NCI-H146 treated with DMSO at 0.1 percent for 48 hours (cell line): ENCODE measurements around the gene CARD8.
"Not testable (repeated sequence)": the region's sequence is repeated elsewhere in the genome, so short reads cannot be mapped to it uniquely, and the experiment has no call there.

Experiments used
- DNase-seq: peaks from one replicate; lab custom pipeline; 2025; ENCODE audit not compliant: unreplicated experiment; lab: John Stamatoyannopoulos, UW

The CARD8 gene

DNA sequence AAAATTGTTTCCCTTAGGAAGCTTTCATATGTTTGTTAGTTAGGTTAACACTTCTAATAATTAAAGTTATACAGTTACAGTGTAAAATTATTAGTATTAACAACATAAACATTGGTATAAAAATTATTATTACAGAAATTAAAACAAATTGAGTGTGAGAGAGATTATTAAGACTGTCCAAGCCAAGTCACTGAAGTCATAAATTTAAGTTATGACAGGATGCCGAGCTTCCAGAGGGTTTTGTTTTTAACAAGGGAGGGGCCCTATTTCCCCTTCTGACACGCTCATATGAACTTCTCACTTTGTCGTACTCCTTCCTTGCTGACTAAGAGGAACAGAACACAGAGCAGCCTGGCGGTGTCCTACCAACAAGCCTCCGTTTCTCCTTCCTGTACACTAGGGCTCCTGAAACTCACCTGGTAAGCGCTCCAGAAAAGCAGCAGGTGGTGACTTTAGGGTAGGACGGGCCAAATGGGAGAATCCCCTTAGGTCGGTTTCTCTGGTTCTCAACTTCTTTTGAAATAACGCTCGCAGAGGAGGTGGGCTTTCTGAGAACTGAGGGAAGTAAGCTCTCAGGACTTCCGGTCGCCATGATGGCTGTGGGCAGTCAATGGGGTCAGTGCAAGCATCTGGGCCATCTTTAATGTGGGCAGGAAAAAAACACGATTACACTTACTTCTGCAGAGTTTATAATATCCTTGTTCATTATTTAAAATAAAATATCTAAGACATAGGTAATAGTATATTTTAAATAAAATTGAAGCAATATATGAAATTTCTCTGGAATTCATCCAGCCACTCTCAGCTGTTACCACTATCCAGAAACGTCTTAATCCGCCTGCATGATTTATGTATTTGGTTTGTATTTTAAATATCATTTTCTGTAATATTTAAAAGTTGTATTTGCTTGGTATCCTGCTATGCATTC is at the start of gene CARD8:
TSS of gene CARD8 (minus strand) at position 537 of the 928 bp plus-strand sequence. CDS start 14,892 bp downstream, outside the sequence.
- peak; percentile 96 for DNase-seq

- no peak for DNase-seq
Observed at GRCh38 chr19:48303866-48304265, 48.2 kb upstream of the CARD8 start.

DNA sequence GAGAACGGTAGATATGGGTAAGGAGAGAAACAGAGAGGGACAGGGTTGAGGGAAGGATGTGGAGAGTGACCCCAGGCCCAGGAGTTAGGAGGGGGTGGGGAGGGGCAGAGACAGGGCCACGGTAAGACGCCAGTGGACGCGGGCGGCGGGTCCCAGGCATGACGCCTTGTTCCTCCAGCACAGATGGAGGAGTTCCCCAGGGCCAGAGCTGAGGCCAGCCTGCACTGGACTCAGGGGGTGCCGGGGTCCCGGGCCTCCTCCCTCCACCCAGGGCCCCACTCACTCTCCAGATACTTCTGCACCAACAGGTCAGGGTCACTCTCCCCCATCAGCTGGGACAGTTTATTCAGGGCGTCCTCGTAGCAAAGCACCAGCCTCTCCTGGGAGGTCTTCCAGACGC is 47.7 kb upstream of the CARD8 start:
- no peak for DNase-seq

GRCh38 chr19:48302600-48302959 is 46.9 kb upstream of the CARD8 start:
- no peak for DNase-seq

- DNase-seq: no peak
Observed at GRCh38 chr19:48301886-48302599, 46.3 kb upstream of the CARD8 start.

DNA sequence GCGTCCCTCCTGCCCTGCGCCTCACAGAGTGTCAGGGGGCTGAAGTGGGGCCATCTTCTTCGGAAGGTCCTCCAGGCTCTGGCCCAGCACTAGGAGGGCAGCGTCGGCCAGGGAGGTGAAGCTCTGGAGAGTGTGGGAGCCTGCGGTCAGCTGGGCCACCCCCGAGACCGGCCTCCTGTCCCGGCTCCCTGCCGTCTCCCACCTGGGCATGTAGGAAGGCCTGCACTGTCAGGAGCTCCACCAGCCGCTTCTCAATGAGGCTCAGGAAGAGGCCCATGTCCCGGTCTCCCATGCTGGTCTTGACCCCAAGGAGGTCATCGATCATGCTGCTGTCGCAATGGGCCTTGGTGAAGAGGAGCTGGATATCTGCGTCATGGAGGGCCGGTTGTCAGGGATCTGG is 42.3 kb upstream of the CARD8 start:
- no peak for DNase-seq

DNA sequence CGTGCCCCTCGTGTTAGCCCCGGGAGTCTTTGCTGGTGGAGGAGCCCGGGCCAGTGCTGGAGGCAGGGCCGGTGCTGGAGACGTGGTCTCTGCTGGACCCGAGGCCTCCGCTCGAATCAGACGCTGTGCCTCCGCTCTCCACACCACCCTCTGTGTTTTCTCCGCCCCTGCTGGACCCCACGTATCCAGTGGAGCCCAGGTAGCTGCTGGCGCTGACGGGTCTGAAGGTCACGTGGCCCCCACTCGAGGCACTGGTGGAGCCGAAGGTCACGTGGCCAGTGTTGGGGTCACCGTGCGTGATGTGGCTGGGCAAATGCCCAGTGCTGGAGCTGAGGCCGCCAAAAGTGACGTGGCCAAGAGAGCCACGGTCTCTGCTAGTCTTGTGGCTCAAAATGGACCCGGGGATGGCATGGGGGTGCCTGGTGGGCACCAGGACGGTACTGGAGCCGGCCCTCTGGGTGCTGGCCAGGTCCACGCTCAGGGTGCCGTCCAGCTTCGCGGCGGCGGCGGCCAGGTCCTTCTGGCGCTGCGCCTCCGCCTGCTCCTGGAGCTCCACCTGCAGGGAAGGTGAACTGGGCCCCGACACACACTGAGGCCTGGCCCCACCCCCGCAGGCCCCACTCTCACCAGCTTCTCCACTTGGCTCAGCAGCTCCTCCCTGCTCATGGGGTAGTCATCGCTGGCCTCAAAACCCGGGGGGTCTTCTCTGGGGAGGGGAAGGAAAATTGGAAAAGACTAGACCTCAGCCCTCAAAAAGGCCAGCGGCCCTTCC is 41.4 kb upstream of the CARD8 start:
- no peak for DNase-seq

DNA sequence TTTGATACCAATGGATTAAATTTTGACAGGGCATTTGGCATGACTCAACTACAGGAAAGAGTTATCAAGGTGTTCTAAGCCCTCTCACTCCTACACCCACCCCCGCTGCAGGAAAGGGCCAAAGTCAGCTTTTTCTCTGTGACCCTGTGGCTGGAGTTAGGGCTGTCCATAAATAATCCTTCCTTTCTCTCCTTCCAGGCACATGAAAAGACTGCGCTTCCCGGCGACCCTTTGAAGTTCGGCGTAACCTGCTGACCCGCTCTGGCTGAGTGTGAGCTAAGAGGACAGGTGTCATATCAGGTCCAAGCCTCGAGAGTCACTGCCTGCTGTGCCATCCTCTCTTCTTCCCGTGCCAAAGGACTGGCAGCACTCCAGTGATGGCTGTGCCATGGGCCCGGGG is 39.7 kb upstream of the CARD8 start:
- no peak for DNase-seq

- DNase-seq: no peak
Observed at GRCh38 chr19:48292798-48293197, 37.1 kb upstream of the CARD8 start.

GRCh38 chr19:48291489-48291815 is 35.7 kb upstream of the CARD8 start:
- DNase-seq: not testable (repeated sequence)

GRCh38 chr19:48290771-48291488 is 35.2 kb upstream of the CARD8 start:
- peak; percentile 32 for DNase-seq

GRCh38 chr19:48290401-48290770 is 34.7 kb upstream of the CARD8 start:
- DNase-seq: no peak

GRCh38 chr19:48287748-48288147 is 32.0 kb upstream of the CARD8 start:
- no peak for DNase-seq

- no peak for DNase-seq
Observed at GRCh38 chr19:48284896-48285295, 29.2 kb upstream of the CARD8 start.

DNA sequence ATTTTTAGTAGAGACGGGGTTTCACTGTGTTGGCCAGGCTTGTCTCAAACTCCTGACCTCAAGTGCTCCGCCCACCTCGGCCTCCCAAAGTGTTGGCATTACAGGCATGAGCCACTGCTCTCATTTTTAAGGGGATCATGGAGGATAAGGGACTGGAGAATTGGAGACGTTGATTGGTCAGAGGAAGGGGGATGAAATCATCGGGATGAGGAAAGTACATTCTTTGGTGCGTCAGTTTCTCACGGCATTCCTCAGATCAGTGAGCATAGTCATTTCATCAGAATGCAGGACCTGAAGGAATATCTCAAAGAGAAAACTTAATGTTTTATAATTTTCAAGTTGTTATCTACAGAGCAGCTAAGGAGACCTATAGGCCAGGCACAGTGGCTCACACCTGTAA is 28.2 kb upstream of the CARD8 start:
- DNase-seq: no peak

GRCh38 chr19:48279747-48280146 is 24.0 kb upstream of the CARD8 start:
- DNase-seq: no peak

GRCh38 chr19:48274938-48275337 is 19.2 kb upstream of the CARD8 start:
- no peak for DNase-seq

GRCh38 chr19:48274173-48274572 is 18.5 kb upstream of the CARD8 start:
- no peak for DNase-seq

- peak; percentile 83 for DNase-seq
Observed at GRCh38 chr19:48271531-48272151, 15.9 kb upstream of the CARD8 start.

DNA sequence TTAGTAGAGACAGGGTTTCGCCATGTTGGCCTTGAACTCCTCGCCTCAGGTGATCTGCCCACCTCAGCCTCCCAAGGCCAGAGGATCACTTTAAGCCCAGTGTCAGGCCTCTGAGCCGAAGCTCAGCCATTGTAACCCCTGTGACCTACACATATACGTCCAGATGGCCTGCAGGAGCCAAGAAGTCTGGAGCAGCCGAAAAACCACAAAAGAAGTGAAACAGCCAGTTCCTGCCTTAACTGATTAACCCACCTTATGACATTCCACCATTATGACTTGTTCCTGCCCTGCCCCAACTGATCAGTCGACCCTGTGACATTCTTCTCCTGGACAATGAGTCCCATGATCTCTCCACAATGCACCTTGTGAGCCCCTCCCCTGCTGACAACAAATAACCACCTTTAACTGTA is 13.9 kb upstream of the CARD8 start:
- not testable (repeated sequence) for DNase-seq

DNA sequence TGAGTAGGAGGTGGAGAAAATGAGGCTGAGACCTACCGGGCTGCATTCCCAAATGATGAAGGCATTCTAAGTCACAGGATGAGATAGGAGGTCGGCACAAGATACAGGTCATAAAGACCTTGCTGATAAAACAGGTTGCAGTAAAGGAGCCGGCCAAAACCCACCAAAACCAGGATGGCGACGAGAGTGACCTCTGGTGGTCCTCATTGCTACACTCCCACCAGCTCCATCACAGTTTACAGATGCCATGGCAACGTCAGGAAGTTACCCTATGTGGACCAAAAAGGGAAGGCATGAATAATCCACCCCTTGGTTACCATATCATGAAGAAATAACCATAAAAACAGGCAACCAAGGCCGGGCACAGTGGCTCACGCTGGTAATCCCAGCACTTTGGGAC is 9.6 kb upstream of the CARD8 start:
- not testable (repeated sequence) for DNase-seq
